NCI-H82 (cell line): Measurements from ENCODE around the gene MBD6.
"Not testable (repeated sequence)": the region's sequence is repeated elsewhere in the genome, so short reads cannot be mapped to it uniquely, and the experiment has no call there.

Experiments used
- DNase-seq: peaks from one replicate; lab custom pipeline; 2025; lab: John Stamatoyannopoulos, UW

Gene MBD6

GRCh38 chr12:57549909-57550640 is 27.5 kb downstream of the MBD6 start, which contains the start of gene KIF5A:
Gene KIF5A, plus strand, starts transcription at chr12:57550044. Its CDS starts 228 bp downstream, at chr12:57550272.
- peak; percentile 79 for DNase-seq

DNA sequence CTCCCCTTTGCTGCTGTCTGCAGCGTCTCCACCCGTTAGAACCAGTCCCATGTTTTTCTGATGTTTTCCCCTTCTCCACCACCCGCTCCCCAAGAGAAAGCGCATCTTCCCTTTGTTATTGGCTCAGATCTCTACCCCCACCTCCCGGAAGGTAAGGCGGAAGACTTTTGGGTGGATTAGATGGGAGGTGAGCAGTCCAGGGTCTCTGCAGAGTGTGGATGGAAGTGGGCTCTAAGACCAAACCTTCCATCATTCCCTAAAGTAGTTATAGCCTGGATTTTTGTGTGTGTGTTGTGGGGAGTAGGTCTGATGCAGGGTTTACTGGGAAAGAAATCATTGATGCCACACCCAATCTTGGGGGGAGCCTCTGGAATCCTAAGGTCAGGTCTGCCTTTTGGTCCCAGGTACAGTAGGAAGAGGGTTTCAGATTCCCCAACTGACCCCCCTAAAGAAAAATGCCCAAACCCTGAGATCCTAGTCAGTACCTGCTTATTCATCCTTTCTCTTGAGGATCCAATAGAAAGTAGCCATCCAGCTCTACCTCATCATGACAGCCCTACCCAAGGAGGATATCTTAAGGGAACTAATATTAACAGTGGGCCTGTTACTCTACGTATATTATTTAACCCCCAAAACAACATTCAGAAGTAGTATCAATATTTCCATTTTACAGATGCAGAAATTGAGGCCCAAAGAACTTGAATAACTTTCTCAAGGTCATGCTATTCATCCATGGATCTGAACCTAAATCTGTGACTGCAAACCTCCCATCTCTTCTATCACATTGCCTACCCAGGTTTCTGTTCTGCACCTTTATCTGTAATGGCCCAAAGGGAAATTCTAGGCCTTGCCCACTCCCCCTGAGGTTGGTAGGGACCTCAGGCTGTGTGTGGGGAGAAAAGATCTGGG is 28.3 kb downstream of the MBD6 start:
- DNase-seq, result no peak

DNA sequence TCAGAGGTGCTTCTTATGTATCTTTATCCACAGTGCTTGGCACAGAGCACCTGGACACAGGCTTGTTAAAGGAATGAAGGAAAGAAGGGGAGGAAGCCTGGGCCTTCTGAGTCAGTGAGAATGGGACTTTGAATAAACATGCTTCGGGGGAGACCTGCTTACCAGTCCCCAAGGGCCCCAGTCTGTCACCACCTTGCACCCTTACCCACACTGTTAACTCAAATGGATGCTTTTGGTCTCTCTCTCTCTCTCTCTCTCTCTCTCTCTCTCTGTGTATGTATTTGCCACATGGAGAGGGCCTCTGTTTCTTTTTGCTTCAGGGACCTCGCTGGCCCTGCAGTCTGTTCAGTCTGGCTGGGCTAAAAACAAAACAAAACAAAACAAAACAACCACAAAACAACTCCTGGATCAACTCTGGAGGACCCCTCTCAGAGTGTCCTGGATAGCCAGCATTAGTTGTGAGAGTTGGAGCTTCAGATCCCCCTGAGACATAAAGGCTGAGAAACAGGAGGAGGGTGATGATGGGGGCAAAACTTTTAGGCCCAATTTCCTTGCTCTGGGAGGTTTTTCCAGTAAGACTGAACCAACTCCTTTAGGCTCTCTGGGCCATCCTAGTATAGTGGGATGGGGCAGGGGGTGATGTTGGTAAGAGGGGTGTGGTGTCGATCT is 29.1 kb downstream of the MBD6 start:
- DNase-seq, result no peak

GRCh38 chr12:57552306-57552651 is 29.7 kb downstream of the MBD6 start:
- DNase-seq, result no peak

DNA sequence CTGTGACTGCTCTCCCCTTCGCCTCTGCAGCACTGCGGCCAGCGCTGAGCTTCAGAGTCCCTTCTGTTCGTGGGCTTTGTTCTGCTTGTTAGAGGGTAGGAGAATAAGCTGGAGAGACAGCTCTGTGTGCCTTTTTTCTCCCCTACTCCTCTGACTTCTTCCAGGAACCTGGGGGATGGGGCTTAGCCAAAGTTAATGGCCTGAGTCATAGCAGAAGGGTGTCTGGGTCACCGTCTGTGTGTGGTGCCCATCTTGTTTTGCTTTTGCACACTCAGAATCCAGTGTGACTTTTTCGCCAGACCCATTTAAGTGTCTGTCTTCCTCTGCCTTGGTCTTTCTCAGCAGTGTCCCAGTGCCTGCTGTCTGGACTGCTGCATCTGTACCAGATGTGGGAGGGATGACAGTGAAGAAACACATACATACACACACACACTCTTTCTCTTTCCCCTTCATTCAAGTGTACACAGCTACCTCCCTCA is 30.2 kb downstream of the MBD6 start:
- DNase-seq, result peak; percentile 43

DNA sequence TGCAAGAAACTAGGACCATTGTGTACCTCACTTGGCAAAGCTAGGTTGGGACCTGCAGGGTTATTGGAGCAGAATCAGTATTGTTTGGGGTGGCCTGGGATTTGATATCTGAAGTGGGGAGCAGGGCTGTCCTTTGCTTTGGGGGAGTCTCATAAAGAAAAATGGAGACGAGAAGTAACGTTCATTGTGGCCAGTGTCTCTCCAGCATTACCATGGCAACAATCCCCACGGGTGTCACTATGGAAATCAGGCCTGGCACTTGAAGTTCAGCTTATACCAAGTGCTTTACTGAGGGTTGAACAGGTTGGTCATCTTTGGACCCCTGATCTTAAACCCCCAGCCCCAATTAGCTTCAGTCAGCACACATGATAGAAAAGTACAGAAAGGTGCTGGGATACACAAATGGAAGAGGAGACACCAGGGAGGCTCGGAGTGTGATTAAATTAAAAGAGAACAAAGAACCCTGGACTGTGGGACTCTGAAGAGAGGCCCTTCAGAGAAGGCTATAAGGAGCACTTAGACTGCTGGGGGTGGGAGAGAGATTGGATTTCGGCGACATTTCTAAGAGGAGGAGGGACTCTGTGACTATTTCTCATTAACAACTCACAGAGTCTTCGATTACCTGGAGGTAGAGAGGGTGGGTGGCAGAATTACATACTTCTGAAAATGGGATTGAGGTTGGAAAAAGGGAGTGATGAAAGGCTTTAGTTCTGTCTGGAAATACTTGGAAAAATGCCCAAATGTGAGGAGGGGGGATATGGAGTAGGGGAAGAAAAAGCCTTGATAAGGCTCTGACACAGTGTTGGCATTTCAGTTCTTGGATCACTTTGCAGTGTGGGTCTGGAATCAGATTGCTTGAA is 30.9 kb downstream of the MBD6 start:
- DNase-seq, result no peak

GRCh38 chr12:57554453-57554852 is 31.8 kb downstream of the MBD6 start:
- no peak for DNase-seq

DNA sequence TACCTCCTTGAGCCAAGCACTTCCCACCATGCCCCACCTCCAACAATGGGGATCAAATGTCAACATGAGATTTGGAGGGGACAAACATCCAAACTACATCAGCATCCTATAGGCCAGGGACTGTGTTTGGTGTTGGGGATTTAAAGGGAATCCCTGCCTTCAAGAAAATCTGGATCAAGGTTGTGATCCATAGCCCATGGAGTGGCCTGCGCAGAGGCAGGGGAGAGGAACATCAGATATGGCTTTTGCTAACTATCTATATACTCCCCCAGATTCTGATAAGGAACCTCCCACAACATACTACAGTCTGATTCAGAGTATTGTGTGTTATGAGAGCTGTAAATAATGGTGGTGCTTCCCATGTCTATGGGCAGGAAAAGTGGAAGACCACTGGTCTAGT is 32.3 kb downstream of the MBD6 start:
- DNase-seq, result peak; percentile 28

DNA sequence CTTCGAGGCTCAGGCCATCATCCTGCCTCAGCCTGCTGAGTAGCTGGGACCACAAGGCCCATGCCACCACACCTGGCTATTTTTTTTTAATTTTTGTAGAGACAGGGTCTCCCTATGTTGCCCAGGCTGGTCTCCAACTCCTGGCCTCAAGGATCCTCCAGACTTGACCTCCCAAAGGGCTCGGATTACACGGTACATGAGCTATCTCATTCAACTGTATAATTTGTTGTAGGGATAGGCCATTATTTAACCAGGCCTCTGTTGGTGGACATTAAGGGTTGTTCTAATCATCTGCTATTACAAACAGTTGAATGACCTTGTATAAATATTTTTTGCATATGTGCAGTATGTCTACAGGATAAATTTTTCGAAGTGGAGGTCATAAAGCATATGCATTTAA is 36.2 kb downstream of the MBD6 start:
- DNase-seq, result no peak

GRCh38 chr12:57560516-57560915 is 37.9 kb downstream of the MBD6 start:
- DNase-seq, result no peak

DNA sequence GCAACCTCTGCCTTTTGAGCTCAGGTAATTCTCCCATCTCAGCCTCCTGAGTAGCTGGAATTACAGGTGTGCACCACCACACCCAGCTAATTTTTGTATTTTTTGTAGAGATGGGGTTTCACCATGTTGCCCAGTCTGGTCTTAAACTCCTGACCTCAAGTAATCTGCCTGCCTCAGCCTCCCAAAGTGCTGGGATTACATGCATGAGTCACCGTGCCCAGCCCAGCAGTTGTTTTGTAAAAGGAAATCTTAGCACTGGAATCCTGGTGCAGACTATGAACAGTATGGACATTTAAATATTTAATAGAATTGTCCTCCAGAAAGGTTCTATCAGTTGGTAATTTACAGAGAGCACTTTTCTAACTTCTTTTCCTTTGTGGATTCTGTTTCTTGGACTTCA is 38.5 kb downstream of the MBD6 start:
- peak; percentile 20 for DNase-seq

DNA sequence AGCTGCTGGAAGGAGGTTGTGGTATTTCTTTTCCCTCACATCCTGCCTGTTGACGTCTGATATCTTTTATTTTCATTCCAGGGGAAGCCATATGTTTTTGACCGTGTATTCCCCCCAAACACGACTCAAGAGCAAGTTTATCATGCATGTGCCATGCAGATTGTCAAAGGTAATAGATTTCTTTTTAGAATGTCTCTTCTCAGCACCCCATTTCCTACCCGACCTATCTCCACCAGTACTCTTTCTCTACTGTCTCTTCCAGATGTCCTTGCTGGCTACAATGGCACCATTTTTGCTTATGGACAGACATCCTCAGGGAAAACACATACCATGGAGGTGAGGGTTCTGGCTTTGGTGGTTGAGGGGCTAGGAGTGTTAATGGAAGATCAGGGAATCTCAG is 40.7 kb downstream of the MBD6 start:
- no peak for DNase-seq

- DNase-seq, result no peak
Measured at GRCh38 chr12:57564178-57564740, 41.6 kb downstream of the MBD6 start.

GRCh38 chr12:57568838-57569237 is 46.2 kb downstream of the MBD6 start:
- no peak for DNase-seq

GRCh38 chr12:57569858-57570257 is 47.2 kb downstream of the MBD6 start:
- DNase-seq, result no peak

DNA sequence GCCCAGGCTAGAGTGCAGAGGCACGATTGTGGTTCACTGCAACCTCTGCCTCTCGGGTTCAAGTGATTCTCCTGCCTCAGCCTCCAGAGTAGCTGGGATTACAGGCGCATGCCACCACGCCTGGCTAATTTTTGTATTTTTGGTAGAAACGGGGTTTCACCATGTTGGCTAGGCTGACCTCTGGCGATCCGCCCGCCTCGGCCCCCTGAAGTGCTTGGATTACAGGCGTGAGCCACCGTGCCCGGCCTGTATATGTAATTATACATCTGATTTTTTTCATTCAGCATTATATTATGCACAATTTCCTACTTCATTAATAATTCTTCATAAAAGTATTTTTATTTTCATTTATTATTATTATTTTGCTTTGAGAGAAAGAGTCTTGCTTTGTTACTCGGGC is 47.8 kb downstream of the MBD6 start:
- not testable (repeated sequence) for DNase-seq

GRCh38 chr12:57571926-57572762 is 49.5 kb downstream of the MBD6 start:
- DNase-seq, result no peak

- no peak for DNase-seq
Measured at GRCh38 chr12:57574795-57575194, 52.2 kb downstream of the MBD6 start.

DNA sequence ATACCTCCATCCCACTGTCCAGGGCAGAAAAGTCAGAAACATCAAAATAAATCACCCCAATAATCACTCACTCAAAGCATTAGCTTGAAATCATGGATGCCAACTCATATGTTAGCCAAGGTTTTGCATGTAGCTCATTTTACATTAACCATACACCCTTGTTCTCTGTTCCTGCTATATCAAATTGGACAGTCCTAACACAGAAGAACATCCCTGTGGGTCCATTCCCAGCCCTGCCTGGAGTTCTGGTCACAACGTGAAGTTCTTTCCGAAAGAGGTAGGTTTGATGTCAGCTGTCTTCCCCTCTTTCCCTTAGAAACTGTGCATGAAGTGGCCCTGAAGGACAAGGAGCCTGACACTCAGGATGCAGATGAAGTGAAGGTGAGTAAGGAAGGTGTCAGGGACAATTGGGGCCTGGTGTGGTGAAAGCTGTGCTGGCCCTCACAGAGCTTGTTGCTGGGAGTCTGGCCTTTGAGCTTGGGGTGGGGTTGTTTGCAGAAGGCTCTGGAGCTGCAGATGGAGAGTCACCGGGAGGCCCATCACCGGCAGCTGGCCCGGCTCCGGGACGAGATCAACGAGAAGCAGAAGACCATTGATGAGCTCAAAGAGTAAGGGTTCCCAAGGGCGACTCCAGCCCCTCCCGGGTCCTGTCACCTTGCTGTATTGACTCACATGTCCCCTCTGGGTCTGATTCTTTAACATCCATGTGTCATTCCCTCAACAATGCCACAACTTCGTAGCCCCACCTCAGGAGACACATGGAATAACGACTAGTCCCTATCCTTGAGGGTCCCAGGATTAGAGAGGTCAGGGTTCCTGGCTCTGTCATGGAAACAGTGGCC is 53.4 kb downstream of the MBD6 start:
- DNase-seq, result no peak
